ENCODE measurements around the gene ZNF446.
A peak's percentile ranks its signal among the peaks of the same experiment; 100 is the strongest.
"Not testable (repeated sequence)": the region's sequence is repeated elsewhere in the genome, so short reads cannot be mapped to it uniquely, and the experiment has no call there.

The ZNF446 gene

GRCh38 chr19:58507602-58508223 is 31.6 kb downstream of the ZNF446 start:
- not testable (repeated sequence) for DNase-seq

GRCh38 chr19:58509731-58510083 is 33.6 kb downstream of the ZNF446 start:
- DNase-seq: no peak

- DNase-seq: no peak
These were observed 34.1 kb downstream of the ZNF446 start for GRCh38 chr19:58510084-58510862.

GRCh38 chr19:58511353-58512208 is 35.4 kb downstream of the ZNF446 start, which contains the start of gene SLC27A5:
Gene SLC27A5 (minus strand): TSS chr19:58511992. CDS start chr19:58511955, 37 bp downstream.
- no peak for DNase-seq

GRCh38 chr19:58513213-58513693 is 37.1 kb downstream of the ZNF446 start:
- DNase-seq: no peak

- DNase-seq: peak; percentile 78
These were observed 37.8 kb downstream of the ZNF446 start for GRCh38 chr19:58513694-58514563.

- no peak for DNase-seq
These were observed 38.4 kb downstream of the ZNF446 start for GRCh38 chr19:58514564-58515022.

GRCh38 chr19:58515259-58515658 is 39.1 kb downstream of the ZNF446 start:
- DNase-seq: no peak

- no peak for DNase-seq
These were observed 40.2 kb downstream of the ZNF446 start for GRCh38 chr19:58516246-58516836.

GRCh38 chr19:58516964-58517833 is 41.0 kb downstream of the ZNF446 start:
- DNase-seq: no peak

GRCh38 chr19:58518256-58519086 is 42.3 kb downstream of the ZNF446 start:
- no peak for DNase-seq

- DNase-seq: peak; percentile 77
These were observed 42.9 kb downstream of the ZNF446 start for GRCh38 chr19:58519087-58519354.

GRCh38 chr19:58519355-58520256 is 43.5 kb downstream of the ZNF446 start, which contains the start of gene ZBTB45:
Gene ZBTB45 (minus strand): TSS chr19:58519810. CDS start chr19:58517673, 2,137 bp downstream.
- peak; percentile 99 for DNase-seq

GRCh38 chr19:58520257-58520599 is 44.1 kb downstream of the ZNF446 start:
- no peak for DNase-seq

GRCh38 chr19:58521651-58522050 is 45.5 kb downstream of the ZNF446 start:
- no peak for DNase-seq

GRCh38 chr19:58522709-58523108 is 46.6 kb downstream of the ZNF446 start:
- no peak for DNase-seq

- no peak for DNase-seq
These were observed 53.3 kb downstream of the ZNF446 start for GRCh38 chr19:58529405-58529804.

All from NCI-H2171 treated with DMSO at 0.1 percent for 48 hours (cell line).